B cell (primary cell): Measurements from ENCODE around the gene ARHGEF4. TPM values are rescaled to one million over a fixed set of nuclear protein-coding genes. Genes with fewer than 3 reads are reported as not detected.

Experiments
- ATAC-seq: fragments of 200-7000 bp; cut with Tn5 transposase; one replicate; pipeline ENCODE4 v1.10.0; 2021; ENCODE audit warnings: low read depth, mild to moderate bottlenecking, moderate number of reproducible peaks, moderate library complexity
- CTCF ChIA-PET: fragments of 350-600 bp; sonication (Branson Sonifier 250); formaldehyde crosslinking; loops from one replicate; lab custom pipeline; 2021; ENCODE audit warnings: antibody characterized with exemption, inconsistent platforms; lab: Charles Lee
- POLR2A ChIA-PET: fragments of 350-600 bp; sonication (Branson Sonifier 250); formaldehyde crosslinking; loops from one replicate; lab custom pipeline; 2021; ENCODE audit warnings: antibody characterized with exemption; lab: Charles Lee
- DNase-seq: peaks from one replicate; pipeline ENCODE4 v3.0.0; 2013
- H2AFZ ChIP-seq: 2 replicates; pipeline ENCODE4 v1.6.1; 2012; ENCODE audit warnings: mild to moderate bottlenecking, low read depth, low read length; ENCODE audit not compliant: insufficient read depth, poor library complexity, severe bottlenecking
- H3K27ac ChIP-seq, 2 donors: 1 replicate in 1 of 2; 2 replicates in 1 of 2; pipeline ENCODE4 v1.5.1; 2012 to 2013; ENCODE audit warnings: low read length in 2 of 2, mild to moderate bottlenecking in 2 of 2, moderate library complexity in 1 of 2
- H3K27me3 ChIP-seq, 4 experiments: fragments of 200-600 bp in 1 of 4; sonication (generic) in 1 of 4; replicated peaks in 1 of 4; 1 replicate in 2 of 4; 2 replicates in 2 of 4; pipeline versions ENCODE4 v1.6.1 to v1.7.0; 2013 to 2016; ENCODE audit warnings: low read length in 3 of 4, mild to moderate bottlenecking in 2 of 4, mixed read lengths in 1 of 4, moderate library complexity in 1 of 4; ENCODE audit not compliant: insufficient read depth in 4 of 4, control insufficient read depth in 3 of 4; ENCODE audit errors: control extremely low read depth in 1 of 4
- H3K36me3 ChIP-seq, 2 experiments: replicated peaks in 1 of 2; 1 replicate in 1 of 2; 2 replicates in 1 of 2; pipeline versions ENCODE4 v1.6.1 to v1.7.1; 2013; ENCODE audit warnings: low read length in 1 of 2; ENCODE audit not compliant: insufficient read depth in 2 of 2, control insufficient read depth in 1 of 2; ENCODE audit errors: control extremely low read depth in 1 of 2, extremely low read depth in 1 of 2
- H3K4me1 ChIP-seq, 2 donors: fragments of 200-600 bp in 1 of 2; sonication (generic) in 1 of 2; 1 replicate in 1 of 2; 2 replicates in 1 of 2; pipeline versions ENCODE4 v1.5.1 to v1.6.1; 2013 to 2017; ENCODE audit warnings: low read length in 2 of 2; ENCODE audit not compliant: control insufficient read depth in 2 of 2, insufficient read depth in 2 of 2
- H3K4me2 ChIP-seq: replicated peaks from 2 replicates; pipeline ENCODE3; 2012; ENCODE audit warnings: mild to moderate bottlenecking, low read depth, low read length; ENCODE audit not compliant: poor library complexity, severe bottlenecking
- H3K4me3 ChIP-seq, 5 experiments: fragments of 200-600 bp in 1 of 5; sonication (generic) in 1 of 5; 1 replicate in 3 of 5; 2 replicates in 2 of 5; pipeline versions ENCODE4 v1.5.1 to v1.7.0; 2011 to 2016; ENCODE audit warnings: low read length in 4 of 5, mild to moderate bottlenecking in 4 of 5, low read depth in 2 of 5, control low read depth in 1 of 5, moderate library complexity in 1 of 5; ENCODE audit not compliant: insufficient read depth in 1 of 5; ENCODE audit errors: control extremely low read depth in 1 of 5, extremely low read depth in 1 of 5
- H3K79me2 ChIP-seq: fragments of 200-600 bp; sonication (generic); one replicate; pipeline ENCODE4 v1.6.0; 2016; ENCODE audit warnings: low read length; ENCODE audit not compliant: control insufficient read depth, insufficient read depth
- H3K9ac ChIP-seq: fragments of 200-600 bp; sonication (generic); 2 replicates; pipeline ENCODE4 v1.6.1; 2017; ENCODE audit warnings: mild to moderate bottlenecking, low read length, moderate library complexity
- H3K9me3 ChIP-seq, 3 donors: one replicate each; pipeline versions ENCODE4 v1.6.1 to v1.7.1; 2013; ENCODE audit warnings: low read length in 2 of 3; ENCODE audit not compliant: control insufficient read depth in 2 of 3, insufficient read depth in 1 of 3; ENCODE audit errors: control extremely low read depth in 1 of 3
- H4K20me1 ChIP-seq: 2 replicates; pipeline ENCODE4 v1.6.0; 2012; ENCODE audit warnings: mild to moderate bottlenecking, low read length; ENCODE audit not compliant: insufficient read depth, control insufficient read depth, poor library complexity, severe bottlenecking
- H3K27ac Mint-ChIP-seq: one replicate; pipeline ENCODE4 v1.8.0; 2021; ENCODE audit warnings: mixed read lengths
- H3K27me3 Mint-ChIP-seq: one replicate; pipeline ENCODE4 v1.8.0; 2021; ENCODE audit warnings: mixed read lengths
- H3K4me1 Mint-ChIP-seq: one replicate; pipeline ENCODE4 v1.8.0; 2021; ENCODE audit warnings: mixed read lengths
- H3K4me3 Mint-ChIP-seq: one replicate; pipeline ENCODE4 v1.8.0; 2021; ENCODE audit warnings: mixed read lengths
- H3K9me3 Mint-ChIP-seq: one replicate; pipeline ENCODE4 v1.8.0; 2022; ENCODE audit warnings: mixed read lengths; ENCODE audit not compliant: insufficient read depth
- CTCF ChIP-seq: fragments of 200-600 bp; IDR thresholded peaks from one replicate; pipeline ENCODE4 v1.8.0; 2022; ENCODE audit warnings: antibody characterized with exemption, mild to moderate bottlenecking
- EZH2 ChIP-seq: IDR thresholded peaks from 2 replicates; pipeline ENCODE4 v1.6.1; 2012; ENCODE audit warnings: borderline replicate concordance, low read depth, mild to moderate bottlenecking, moderate library complexity, low read length; ENCODE audit not compliant: insufficient read depth, poor library complexity, severe bottlenecking
- WGBS: methylation state at CpG from one replicate; pipeline ENCODE4 v1.1.5; 2013; ENCODE audit warnings: missing lambda C conversion rate; ENCODE audit not compliant: insufficient coverage; 5-methylcytosine and 5-hydroxymethylcytosine counted together
- intact Hi-C: fragments of 100-400 bp; cut with micrococcal nuclease; formaldehyde crosslinking; loops from one replicate; pipeline ENCODE4 v1.10.0; 2022
- polyA plus RNA-seq: library from polyadenylated mRNA; depleted of rRNA; stranded (reverse); fragments of >200 nt; gene quantifications from 2 replicates; pipeline ENCODE4 v1.2.3, GENCODE V29; 2012
- total RNA-seq, 2 donors: library from RNA; stranded (reverse); fragments of 120-200 nt in 1 of 2; gene quantifications; 1 replicate in 1 of 2; 2 replicates in 1 of 2; pipeline versions ENCODE4 v1.2.3 to v1.2.4, GENCODE V29; 2013 to 2022

Gene ARHGEF4
- total and polyA plus RNA-seq, 2 donors (not counting 1 experiment from before 2014, with no cell fraction given) = 2.1 TPM; not detected in 1

GRCh38 chr2:130918393-130918792, 81.7 kb downstream of the ARHGEF4 start:
- no peak overlapping the region for H3K4me2 ChIP-seq
- ChIA-PET CTCF (interaction anchor here (0.8 to 1.5 kb wide), 3 partner anchors 45 to 121 kb away, joined by 3 to 6 read pairs (median 5); no protein-coding TSS in a partner anchor), POLR2A (no interaction called here)
- H2AFZ ChIP-seq = no peak overlapping the region
- H3K9me3 ChIP-seq = no peaks in the 10 kb centered on the region
- H4K20me1 ChIP-seq = no peaks in the 10 kb centered on the region
- no peaks in the 10 kb centered on the region for H3K4me1 ChIP-seq
- Mint-ChIP-seq H3K27ac (no peak overlapping the region), H3K4me3 (no peak overlapping the region), H3K9me3 (no peaks in the 10 kb centered on the region), H3K27me3 (peaks cover 17% of the 10 kb centered on the region), H3K4me1 (no peaks in the 10 kb centered on the region)
- no peaks in the 10 kb centered on the region for H3K79me2 ChIP-seq
- WGBS = 81% methylated on average over 21 of the region's 21 CpGs
- H3K36me3 ChIP-seq = no peaks in the 10 kb centered on the region
- TF ChIP-seq CTCF (no peak), EZH2 (no peak)
- intact Hi-C loops = no loop called here
- no peak overlapping the region for H3K4me3 ChIP-seq
- H3K9ac ChIP-seq = no peak overlapping the region
- H3K27me3 ChIP-seq = peaks cover 0 to 5% (median 0%) of the 10 kb centered on the region in 4 experiments
- ATAC-seq (no peak), DNase-seq (no peak)
- no peak overlapping the region for H3K27ac ChIP-seq

GRCh38 chr2:130920415-130921163, 83.9 kb downstream of the ARHGEF4 start:
- Histone ChIP-seq H2AFZ (no peak overlapping the region), H3K36me3 (no peaks in the 10 kb centered on the region), H3K9ac (no peak overlapping the region), H4K20me1 (no peaks in the 10 kb centered on the region), H3K4me1 (no peaks in the 10 kb centered on the region), H3K4me2 (no peak overlapping the region), H3K4me3 (no peak overlapping the region), H3K27me3 (no peaks in the 10 kb centered on the region), H3K9me3 (no peaks in the 10 kb centered on the region), H3K79me2 (no peaks in the 10 kb centered on the region), H3K27ac (no peak overlapping the region)
- H3K4me1 Mint-ChIP-seq = no peaks in the 10 kb centered on the region
- H3K9me3 Mint-ChIP-seq = no peaks in the 10 kb centered on the region
- H3K27me3 Mint-ChIP-seq = peaks cover 8% of the 10 kb centered on the region
- H3K4me3 Mint-ChIP-seq = no peak overlapping the region
- 37% methylated on average over 2 of the region's 7 CpGs for WGBS
- ChIA-PET POLR2A (no interaction called here), CTCF (interaction anchor here (1.0 to 2.6 kb wide), 8 partner anchors 10 to 129 kb away, joined by 3 to 28 read pairs (median 6); no protein-coding TSS in a partner anchor)
- no peak overlapping the region for H3K27ac Mint-ChIP-seq
- TF ChIP-seq CTCF = peak; percentile 79
- TF ChIP-seq EZH2 = no peak
- DNase-seq (peak; percentile 46), ATAC-seq (no peak)
- intact Hi-C loops = loop anchor here (1.0 kb wide), 1 partner anchor 122 kb away; no protein-coding TSS in a partner anchor
